ENCODE data around the gene PLCL1. TPM values are rescaled to one million over a fixed set of nuclear protein-coding genes. Genes with fewer than 3 reads are reported as not detected.

The PLCL1 gene
- total RNA-seq, 1 experiment from 2014 or later: 0.07 TPM

DNA sequence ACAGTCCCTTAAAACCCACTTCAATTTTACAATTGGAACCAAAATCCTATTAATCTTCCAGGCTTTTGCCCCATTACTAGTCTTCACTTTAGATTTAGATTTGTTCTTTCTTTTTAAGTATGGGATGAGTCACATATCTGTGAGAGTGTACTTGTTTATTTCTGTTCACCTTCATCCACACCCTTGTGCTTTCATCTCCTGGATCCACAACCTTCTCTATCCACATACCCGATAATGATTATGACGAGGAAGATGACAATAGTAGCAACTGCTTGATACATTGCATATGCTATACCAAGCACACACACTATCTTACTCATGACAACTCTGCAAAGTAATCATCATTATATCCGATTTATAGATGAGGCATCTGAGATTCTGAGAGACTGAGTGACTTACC lies 297.3 kb downstream of the PLCL1 start:
- no peaks in the 10 kb centered on the region for H3K27me3 Mint-ChIP-seq (ENCODE audit: low read depth)
- no peak for ATAC-seq

GRCh38 chr2:198102120-198102519 lies 297.7 kb downstream of the PLCL1 start:
- POLR2A ChIA-PET: no interaction called here
- Mint-ChIP-seq H3K27ac (no peak overlapping the region), H3K9me3 (no peaks in the 10 kb centered on the region), H3K27me3 (ENCODE audit: low read depth) (no peaks in the 10 kb centered on the region), H3K4me3 (no peak overlapping the region), H3K36me3 (no peaks in the 10 kb centered on the region), H3K4me1 (peaks cover 5% of the 10 kb centered on the region)
- CTCF ChIA-PET: interaction anchor here (1.2 kb wide), 1 partner anchor 288 kb away, joined by 3 read pairs; no protein-coding TSS in a partner anchor
- ATAC-seq: no peak
- DNase-seq (ENCODE audit: low spot score): no peak
- TF ChIP-seq FOXK1 (CRISPR knock-in tag; IDR thresholded peaks at IDR 0.05): no peak
- no peak for TF ChIP-seq SOX15 (CRISPR knock-in tag; IDR thresholded peaks at IDR 0.05)
- TF ChIP-seq, protein P1, sequence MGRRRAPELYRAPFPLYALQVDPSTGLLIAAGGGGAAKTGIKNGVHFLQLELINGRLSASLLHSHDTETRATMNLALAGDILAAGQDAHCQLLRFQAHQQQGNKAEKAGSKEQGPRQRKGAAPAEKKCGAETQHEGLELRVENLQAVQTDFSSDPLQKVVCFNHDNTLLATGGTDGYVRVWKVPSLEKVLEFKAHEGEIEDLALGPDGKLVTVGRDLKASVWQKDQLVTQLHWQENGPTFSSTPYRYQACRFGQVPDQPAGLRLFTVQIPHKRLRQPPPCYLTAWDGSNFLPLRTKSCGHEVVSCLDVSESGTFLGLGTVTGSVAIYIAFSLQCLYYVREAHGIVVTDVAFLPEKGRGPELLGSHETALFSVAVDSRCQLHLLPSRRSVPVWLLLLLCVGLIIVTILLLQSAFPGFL (CRISPR knock-in tag; IDR thresholded peaks at IDR 0.05; ENCODE audit: borderline replicate concordance): no peak
- no peak for TF ChIP-seq NFATC4 (CRISPR knock-in tag; IDR thresholded peaks at IDR 0.05)
- TF ChIP-seq OVOL2 (CRISPR knock-in tag; IDR thresholded peaks at IDR 0.05; ENCODE audit: borderline replicate concordance): no peak
- no peak for TF ChIP-seq USF1 (CRISPR knock-in tag; IDR thresholded peaks at IDR 0.05)
- no peak for TF ChIP-seq ESRRA (CRISPR knock-in tag; IDR thresholded peaks at IDR 0.05; ENCODE audit: borderline replicate concordance)
- no peak for TF ChIP-seq GTF2I (CRISPR knock-in tag; conservative IDR thresholded peaks at IDR 0.05)
- no peak for TF ChIP-seq CREB1 (CRISPR knock-in tag; IDR thresholded peaks at IDR 0.05)
- TF ChIP-seq ZNF263 (CRISPR knock-in tag; IDR thresholded peaks at IDR 0.05; ENCODE audit: low read depth): no peak
- TF ChIP-seq ZNF317 (CRISPR knock-in tag; IDR thresholded peaks at IDR 0.05; ENCODE audit: borderline replicate concordance, low read depth): no peak

More for the DNA sequence above, 297.3 kb downstream of the PLCL1 start:
- POLR2A ChIA-PET: no interaction called here
- no peak overlapping the region for H3K4me3 Mint-ChIP-seq
- H3K27ac Mint-ChIP-seq: no peak overlapping the region
- H3K36me3 Mint-ChIP-seq: no peaks in the 10 kb centered on the region
- no peaks in the 10 kb centered on the region for H3K9me3 Mint-ChIP-seq
- TF ChIP-seq GTF2I (CRISPR knock-in tag; conservative IDR thresholded peaks at IDR 0.05) (no peak), CREM (CRISPR knock-in tag; IDR thresholded peaks at IDR 0.05) (no peak), ATF6 (CRISPR knock-in tag; IDR thresholded peaks at IDR 0.05) (no peak), FOXP1 (CRISPR knock-in tag; IDR thresholded peaks at IDR 0.05; ENCODE audit: borderline replicate concordance) (no peak), MXD4 (CRISPR knock-in tag; IDR thresholded peaks at IDR 0.05; ENCODE audit: borderline replicate concordance) (no peak), HMGXB4 (CRISPR knock-in tag; IDR thresholded peaks at IDR 0.05) (no peak), RORB (CRISPR knock-in tag; IDR thresholded peaks at IDR 0.05) (no peak), CTCF (IDR thresholded peaks at IDR 0.05) (no peak), ZNF138 (CRISPR knock-in tag; conservative IDR thresholded peaks at IDR 0.05) (no peak), HMGA2 (CRISPR knock-in tag; IDR thresholded peaks at IDR 0.05) (no peak), EMX1 (CRISPR knock-in tag; IDR thresholded peaks at IDR 0.05) (no peak), USF2 (CRISPR knock-in tag; IDR thresholded peaks at IDR 0.05) (no peak), ZNF263 (CRISPR knock-in tag; IDR thresholded peaks at IDR 0.05; ENCODE audit: low read depth) (no peak), IRF2 (CRISPR knock-in tag; IDR thresholded peaks at IDR 0.05; ENCODE audit: borderline replicate concordance, low read depth) (no peak), KAT7 (CRISPR knock-in tag; IDR thresholded peaks at IDR 0.05; ENCODE audit: borderline replicate concordance) (no peak), SMAD4 (CRISPR knock-in tag; IDR thresholded peaks at IDR 0.05) (no peak), SP1 (CRISPR knock-in tag; conservative IDR thresholded peaks at IDR 0.05) (no peak), ZNF396 (CRISPR knock-in tag; IDR thresholded peaks at IDR 0.05; ENCODE audit: borderline replicate concordance) (no peak)
- TF ChIP-seq, protein P2, sequence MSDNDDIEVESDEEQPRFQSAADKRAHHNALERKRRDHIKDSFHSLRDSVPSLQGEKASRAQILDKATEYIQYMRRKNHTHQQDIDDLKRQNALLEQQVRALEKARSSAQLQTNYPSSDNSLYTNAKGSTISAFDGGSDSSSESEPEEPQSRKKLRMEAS (CRISPR knock-in tag; IDR thresholded peaks at IDR 0.05): no peak
- DNase-seq (ENCODE audit: low spot score): no peak
- peaks cover 5% of the 10 kb centered on the region for H3K4me1 Mint-ChIP-seq
- CTCF ChIA-PET: no interaction called here

Data from WTC11 (cell line).